Ovary (tissue), 9 donors: ENCODE data around the gene SSMEM1. TPM values are rescaled to one million over a fixed set of nuclear protein-coding genes. Genes with fewer than 3 reads are reported as not detected.
"Not testable (repeated sequence)": the region's sequence is repeated elsewhere in the genome, so short reads cannot be mapped to it uniquely, and the experiment has no call there.

Experiments
- DNase-seq, 5 donors: peaks; one replicate each; pipeline ENCODE4 v3.0.0-alpha.2; 2019 to 2020
- H3K27ac ChIP-seq, 2 donors: fragments of 200-600 bp; one replicate each; pipeline versions ENCODE4 v1.5.1 to v1.8.0; 2019 to 2022
- H3K27me3 ChIP-seq: fragments of 200-600 bp; one replicate; pipeline ENCODE4 v1.8.0; 2022
- H3K36me3 ChIP-seq: fragments of 200-600 bp; sonication (generic); one replicate; pipeline ENCODE4 v1.5.1; 2019
- H3K4me1 ChIP-seq: one replicate; pipeline ENCODE4 v1.8.1; 2013; ENCODE audit warnings: mild to moderate bottlenecking, moderate library complexity; ENCODE audit not compliant: insufficient read depth
- H3K4me3 ChIP-seq: fragments of 200-600 bp; sonication (generic); one replicate; pipeline ENCODE4 v1.5.1; 2017
- H3K9me3 ChIP-seq, 2 donors: fragments of 200-600 bp in 1 of 2; sonication (generic) in 1 of 2; one replicate each; pipeline versions ENCODE4 v1.5.1 to v1.8.1; 2013 to 2019; ENCODE audit warnings: mild to moderate bottlenecking in 1 of 2, moderate library complexity in 1 of 2
- EP300 ChIP-seq: sonication (generic); formaldehyde crosslinking; IDR thresholded peaks from one replicate; pipeline ENCODE4 v1.6.1; 2017; ENCODE audit warnings: antibody characterized with exemption
- POLR2A ChIP-seq: fragments of 450-650 bp; IDR thresholded peaks from one replicate; pipeline ENCODE4 v1.6.1; 2017; ENCODE audit warnings: antibody characterized with exemption, mild to moderate bottlenecking, moderate library complexity
- WGBS, 3 donors: extraction: QIAGEN DNeasy Blood & Tissue Kit in 1 of 3; methylation state at CpG; one replicate each; pipeline versions ENCODE4 v1.1.5 to v1.1.7; 2013 to 2017; 5-methylcytosine and 5-hydroxymethylcytosine counted together
- intact Hi-C, 4 donors: fragments of 100-400 bp; cut with DNase I; formaldehyde crosslinking; loops; one replicate each; pipeline versions ENCODE4 v1.11.0 to v1.15.1; 2022 to 2023
- polyA plus RNA-seq, 2 donors: library from polyadenylated mRNA; stranded (reverse); fragments of 200-250 nt in 1 of 2; fragments of 350-450 nt in 1 of 2; fragmentation: Illumina TruSeq in 1 of 2; extraction: RNeasy Lipid Tissue Mini Kit (QIAGEN cat#74804) in 1 of 2; gene quantifications; one replicate each; pipeline ENCODE4 v1.2.3, GENCODE V29; 2013 to 2014
- total RNA-seq, 7 donors: library from RNA; depleted of rRNA in 2 of 7; stranded (reverse); fragments of >200 nt in 2 of 7; fragmentation: NEBNext Ultra II Directional in 3 of 7; extraction: Animal tissue kit (Norgen Biotek cat#: 25700) in 3 of 7; gene quantifications; one replicate each; pipeline versions ENCODE4 v1.1.0 to v1.2.4, GENCODE V29; 2016 to 2023
- TF ChIP-seq, protein P1 (sequence below), 3 donors: fragments of 450-650 bp in 2 of 3; fragments of 200-600 bp in 1 of 3; IDR thresholded peaks; one replicate each; pipeline versions ENCODE4 v1.5.1 to v1.8.0; 2016 to 2022; ENCODE audit warnings: antibody characterized with exemption in 3 of 3, mild to moderate bottlenecking in 1 of 3
- donor health status: DM: no; HTN: no; CAD: no; lungs with moderate emphysema.
- donor health status: DM: no; HTN: no; CAD: no.
- donor health status: Bipolar disorder and iron deficiency.
- donor health status: DM: yes; HTN: yes; CAD: no.
- donor health status: DM: no; HTN: no; CAD: no.
- donor health status: DM: yes; HTN: yes; CAD: no.

The SSMEM1 gene
- total and polyA plus RNA-seq, 9 donors, result not detected

DNA sequence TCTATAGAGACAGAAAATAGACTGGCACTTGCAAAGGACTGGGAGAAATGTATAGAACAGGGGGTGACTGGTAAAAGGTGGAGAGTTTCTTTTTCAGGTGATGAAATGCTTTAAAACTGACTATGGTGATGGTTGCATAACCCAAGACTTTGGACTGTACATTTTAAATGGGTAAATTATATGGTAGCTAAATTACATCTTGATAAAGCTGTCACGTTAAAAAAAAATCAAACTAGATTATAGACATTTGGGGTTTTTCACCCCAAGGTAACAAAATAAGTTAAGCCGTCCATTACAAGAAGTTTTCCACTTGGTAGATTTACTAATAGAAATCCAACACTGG, 26.4 kb upstream of the SSMEM1 start:
- H3K9me3 ChIP-seq, result no peaks in the 10 kb centered on the region
- H3K4me1 ChIP-seq, result no peaks in the 10 kb centered on the region
- TF ChIP-seq, protein P1, sequence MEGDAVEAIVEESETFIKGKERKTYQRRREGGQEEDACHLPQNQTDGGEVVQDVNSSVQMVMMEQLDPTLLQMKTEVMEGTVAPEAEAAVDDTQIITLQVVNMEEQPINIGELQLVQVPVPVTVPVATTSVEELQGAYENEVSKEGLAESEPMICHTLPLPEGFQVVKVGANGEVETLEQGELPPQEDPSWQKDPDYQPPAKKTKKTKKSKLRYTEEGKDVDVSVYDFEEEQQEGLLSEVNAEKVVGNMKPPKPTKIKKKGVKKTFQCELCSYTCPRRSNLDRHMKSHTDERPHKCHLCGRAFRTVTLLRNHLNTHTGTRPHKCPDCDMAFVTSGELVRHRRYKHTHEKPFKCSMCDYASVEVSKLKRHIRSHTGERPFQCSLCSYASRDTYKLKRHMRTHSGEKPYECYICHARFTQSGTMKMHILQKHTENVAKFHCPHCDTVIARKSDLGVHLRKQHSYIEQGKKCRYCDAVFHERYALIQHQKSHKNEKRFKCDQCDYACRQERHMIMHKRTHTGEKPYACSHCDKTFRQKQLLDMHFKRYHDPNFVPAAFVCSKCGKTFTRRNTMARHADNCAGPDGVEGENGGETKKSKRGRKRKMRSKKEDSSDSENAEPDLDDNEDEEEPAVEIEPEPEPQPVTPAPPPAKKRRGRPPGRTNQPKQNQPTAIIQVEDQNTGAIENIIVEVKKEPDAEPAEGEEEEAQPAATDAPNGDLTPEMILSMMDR (IDR thresholded peaks at IDR 0.05), result no peak
- TF ChIP-seq POLR2A (no peak), EP300 (no peak)
- H3K27ac ChIP-seq, result no peak overlapping the region
- no peaks in the 10 kb centered on the region for H3K36me3 ChIP-seq
- 94 to 96% (median 95%) methylated on average over 2 of the region's 2 CpGs for WGBS, 3 donors
- intact Hi-C loops, result no loop called here
- no peak for DNase-seq
- H3K27me3 ChIP-seq, result no peaks in the 10 kb centered on the region
- no peak overlapping the region for H3K4me3 ChIP-seq

DNA sequence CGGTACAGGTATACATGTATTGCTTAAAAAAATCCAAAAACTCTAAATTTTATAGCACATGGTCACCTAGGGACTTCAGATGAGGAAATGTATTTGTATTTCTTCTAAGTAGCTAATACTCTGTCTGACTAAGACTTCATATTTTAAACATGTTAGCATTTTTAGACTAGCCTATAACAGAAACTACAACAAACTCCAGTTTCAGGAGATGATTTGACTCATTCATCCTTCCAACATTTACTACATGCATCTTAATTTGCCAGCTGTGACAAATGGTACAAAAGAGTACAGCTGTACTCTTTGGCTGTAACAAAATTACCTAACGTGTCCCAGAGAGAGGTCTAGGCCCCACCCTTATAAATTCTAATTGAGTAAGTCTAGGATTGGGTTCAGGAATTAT, 24.7 kb upstream of the SSMEM1 start:
- intact Hi-C loops, result no loop called here
- Histone ChIP-seq H3K9me3 (no peaks in the 10 kb centered on the region), H3K27me3 (no peaks in the 10 kb centered on the region), H3K4me1 (no peaks in the 10 kb centered on the region), H3K4me3 (no peak overlapping the region), H3K36me3 (no peaks in the 10 kb centered on the region), H3K27ac (no peak overlapping the region)
- 81 to 86% (median 81%) methylated on average over 2 of the region's 2 CpGs for WGBS, 3 donors
- TF ChIP-seq POLR2A, result no peak
- TF ChIP-seq, protein P1 (IDR thresholded peaks at IDR 0.05), result no peak
- TF ChIP-seq EP300, result no peak
- DNase-seq, result no peak

DNA sequence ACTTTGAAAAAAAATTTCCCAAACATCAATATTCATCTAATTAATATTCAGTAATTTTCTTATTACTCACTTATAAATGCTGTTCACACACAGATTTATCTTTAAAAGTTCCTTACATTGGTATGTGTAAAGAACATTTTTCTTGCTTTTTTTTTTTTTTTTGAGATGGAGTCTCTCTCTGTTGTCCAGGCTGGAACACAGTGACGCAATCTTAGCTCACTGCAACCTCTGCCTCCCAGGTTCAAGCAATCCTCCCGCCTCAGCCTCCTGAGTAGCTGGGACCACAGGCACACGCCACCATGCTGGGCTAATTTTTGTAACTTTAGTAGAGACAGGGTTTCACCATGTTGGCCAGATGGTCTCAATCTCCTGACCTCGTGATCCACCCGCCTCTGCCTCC, 23.3 kb upstream of the SSMEM1 start:
- H3K27me3 ChIP-seq, H3K9me3 ChIP-seq, DNase-seq, H3K4me1 ChIP-seq, H3K27ac ChIP-seq, H3K36me3 ChIP-seq, H3K4me3 ChIP-seq, intact Hi-C loops: not testable (repeated sequence)
- WGBS, 3 donors, result 77 to 88% (median 84%) methylated on average over 5 of the region's 5 CpGs

DNA sequence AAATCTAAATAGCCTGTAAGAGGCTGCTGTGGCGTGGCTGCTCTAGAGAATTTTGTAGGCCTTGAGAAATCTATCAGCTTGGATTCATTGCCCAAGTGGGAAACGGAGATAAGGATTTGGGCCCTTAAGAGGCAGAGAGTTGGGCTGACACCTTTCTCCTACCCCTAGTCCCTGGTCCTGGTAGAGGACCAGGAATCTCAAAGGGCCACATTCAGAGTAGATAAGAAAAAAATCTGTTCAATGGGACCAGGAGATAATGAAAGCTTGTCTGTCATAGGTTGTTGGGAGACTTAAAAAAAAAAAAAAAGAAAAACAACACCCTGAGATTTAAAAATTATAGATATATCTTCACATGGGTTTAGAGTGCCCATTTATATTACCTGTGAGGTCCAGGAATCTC, 20.3 kb upstream of the SSMEM1 start:
- TF ChIP-seq, protein P1 (IDR thresholded peaks at IDR 0.05), result no peak
- TF ChIP-seq POLR2A (no peak), EP300 (no peak)
- no peaks in the 10 kb centered on the region for H3K4me1 ChIP-seq
- 94 to 100% (median 95%) methylated on average over 2 of the region's 2 CpGs for WGBS, 3 donors
- no peak overlapping the region for H3K4me3 ChIP-seq
- no peak for DNase-seq
- H3K27me3 ChIP-seq, result no peaks in the 10 kb centered on the region
- intact Hi-C loops, result no loop called here
- no peaks in the 10 kb centered on the region for H3K36me3 ChIP-seq
- H3K27ac ChIP-seq, result no peak overlapping the region
- H3K9me3 ChIP-seq, result no peaks in the 10 kb centered on the region

DNA sequence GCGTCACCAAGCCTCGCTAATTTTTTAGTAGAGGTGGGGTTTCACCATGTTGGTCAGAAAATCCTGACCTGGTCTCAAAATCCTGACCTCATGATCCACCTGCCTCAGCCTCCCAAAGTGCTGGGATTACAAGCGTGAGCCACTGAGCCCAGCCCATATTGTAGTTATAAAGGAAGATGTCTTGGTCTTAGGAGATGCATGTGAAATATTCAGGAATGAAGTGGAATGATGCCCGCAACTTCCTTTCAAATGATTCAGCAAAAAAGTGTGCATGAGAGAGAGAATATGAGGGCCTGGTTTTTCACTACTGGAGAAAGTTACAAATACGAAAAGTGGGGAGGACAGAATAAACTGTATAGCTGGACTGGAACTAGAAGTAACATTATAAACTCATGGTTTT, 18.3 kb upstream of the SSMEM1 start:
- no peak for DNase-seq
- Histone ChIP-seq H3K4me1 (no peaks in the 10 kb centered on the region), H3K27me3 (no peaks in the 10 kb centered on the region), H3K36me3 (no peaks in the 10 kb centered on the region), H3K4me3 (no peak overlapping the region), H3K27ac (no peak overlapping the region), H3K9me3 (no peaks in the 10 kb centered on the region)
- TF ChIP-seq POLR2A, result no peak
- TF ChIP-seq EP300, result no peak
- TF ChIP-seq, protein P1 (IDR thresholded peaks at IDR 0.05), result no peak
- 73 to 84% (median 81%) methylated on average over 5 of the region's 5 CpGs for WGBS, 3 donors
- intact Hi-C loops, result no loop called here
